ENCODE measurements around the gene ZBTB7A. TPM values are rescaled to one million over a fixed set of nuclear protein-coding genes. Genes with fewer than 3 reads are reported as not detected.
A peak's percentile ranks its signal among the peaks of the same experiment; 100 is the strongest.

The ZBTB7A gene
- total and polyA plus RNA-seq, 10 of the 15 experiments (the other 5 are each of a cell fraction or from before 2014, with no cell fraction given) = 0.26 to 42.4 (median 4.5) TPM

- no peak for TF ChIP-seq RCOR1 (conservative IDR thresholded peaks at IDR 0.05; ENCODE audit: low read depth, low read length)
- peak; percentile 46; the same call in 1 of the 2 replicates for TF ChIP-seq MTA2 (IDR thresholded peaks at IDR 0.05; ENCODE audit: low read depth)
- peak; percentile 47 for TF ChIP-seq KLF5 (IDR thresholded peaks at IDR 0.05; ENCODE audit: partially characterized antibody)
- peak; percentile 33 to 46; a peak in 1 of 4 replicates for TF ChIP-seq IKZF2 (IDR thresholded peaks at IDR 0.05)
- TF ChIP-seq E2F8 (IDR thresholded peaks at IDR 0.05; ENCODE audit: low read depth, partially characterized antibody) = no peak
- TF ChIP-seq PBX3 (IDR thresholded peaks at IDR 0.05; ENCODE audit: insufficient replicate concordance, low read depth, low read length) = peak; percentile 91
- TF ChIP-seq RELA (IDR thresholded peaks at IDR 0.05; ENCODE audit: borderline replicate concordance, partially characterized antibody) = no peak
- TF ChIP-seq RAD21 (IDR thresholded peaks at IDR 0.05; ENCODE audit: insufficient read depth, low read depth, low read length) = 0 out of 2 replicates have a peak, but pooled peaks have one; percentile 2
- no peak for TF ChIP-seq BMI1 (IDR thresholded peaks at IDR 0.05; ENCODE audit: borderline replicate concordance)
- no peak for TF ChIP-seq TCF3 (IDR thresholded peaks at IDR 0.05; ENCODE audit: borderline replicate concordance, insufficient read depth, low read depth, low read length)
- peak; percentile 87; the same call in 1 of the 2 replicates for TF ChIP-seq HDGF (IDR thresholded peaks at IDR 0.05)
- no peak for TF ChIP-seq PRDM15 (CRISPR knock-in tag; IDR thresholded peaks at IDR 0.05)
- TF ChIP-seq POU2F2 (IDR thresholded peaks at IDR 0.05; ENCODE audit: borderline replicate concordance, low read depth, low read length) = 0 out of 3 replicates have a peak, but pooled peaks have one; percentile 16
- TF ChIP-seq MXI1 (IDR thresholded peaks at IDR 0.05; ENCODE audit: low read depth, low read length) = 0 out of 2 replicates have a peak, but pooled peaks have one; percentile 28
- peak; percentile 96 to 97 for TF ChIP-seq BHLHE40 (IDR thresholded peaks at IDR 0.05; ENCODE audit: borderline replicate concordance in 1 of 2, low read depth in 2 of 2, low read length in 1 of 2)
- peak in 2 of 3 experiments; percentile 2 to 33; a peak in 3 of 6 replicates for TF ChIP-seq CTCF (IDR thresholded peaks at IDR 0.05 in 2 of 3, conservative IDR thresholded peaks at IDR 0.05 in 1 of 3; ENCODE audit: control insufficient read depth in 2 of 3, extremely low read depth in 1 of 3, insufficient read depth in 1 of 3, low read depth in 3 of 3, low read length in 3 of 3)
- no peak for TF ChIP-seq POLR2AphosphoS5 (IDR thresholded peaks at IDR 0.05; ENCODE audit: low read length)
Observed at GRCh38 chr19:4115050-4115817, 48.5 kb upstream of the ZBTB7A start (continued).

Measured in GM12878 (cell line).